Suppressor macrophage treated with lipopolysaccharide for 1 hour (primary cell): ENCODE measurements around the gene MAGI2.

Source experiments
- DNase-seq, 3 donors: peaks; one replicate each; pipeline ENCODE4 v3.0.0-alpha.2; 2020 to 2022

MAGI2 gene

GRCh38 chr7:78164459-78164858 lies 1289.0 kb downstream of the MAGI2 start:
- no peak for DNase-seq

- DNase-seq, result no peak
These were observed 1291.7 kb downstream of the MAGI2 start for GRCh38 chr7:78161781-78162180.

GRCh38 chr7:78159545-78159944 lies 1293.9 kb downstream of the MAGI2 start:
- DNase-seq, result no peak

GRCh38 chr7:78153285-78153684 lies 1300.2 kb downstream of the MAGI2 start:
- DNase-seq, result no peak

- no peak for DNase-seq
These were observed 1302.2 kb downstream of the MAGI2 start for GRCh38 chr7:78151229-78151628.

GRCh38 chr7:78149787-78150186 lies 1303.7 kb downstream of the MAGI2 start:
- DNase-seq, result no peak

GRCh38 chr7:78148166-78148894 lies 1305.1 kb downstream of the MAGI2 start:
- DNase-seq, result no peak

- DNase-seq, result no peak
These were observed 1306.9 kb downstream of the MAGI2 start for GRCh38 chr7:78146546-78146945.

GRCh38 chr7:78143661-78144060 lies 1309.8 kb downstream of the MAGI2 start:
- no peak for DNase-seq

- DNase-seq, result no peak
These were observed 1311.8 kb downstream of the MAGI2 start for GRCh38 chr7:78141522-78142281.

GRCh38 chr7:78140109-78140508 lies 1313.4 kb downstream of the MAGI2 start:
- DNase-seq, result no peak

- DNase-seq, result no peak
These were observed 1314.1 kb downstream of the MAGI2 start for GRCh38 chr7:78139335-78139734.

GRCh38 chr7:78134774-78135173 lies 1318.7 kb downstream of the MAGI2 start:
- no peak for DNase-seq

- peak in 1 of 3 donors; percentile 1 for DNase-seq
These were observed 1319.2 kb downstream of the MAGI2 start for GRCh38 chr7:78134256-78134655.

- DNase-seq, result no peak
These were observed 1322.8 kb downstream of the MAGI2 start for GRCh38 chr7:78130446-78131215.

- DNase-seq, result no peak
These were observed 1323.6 kb downstream of the MAGI2 start for GRCh38 chr7:78129865-78130264.

GRCh38 chr7:78127009-78127408 lies 1326.5 kb downstream of the MAGI2 start:
- DNase-seq, result no peak

GRCh38 chr7:78125884-78126283 lies 1327.6 kb downstream of the MAGI2 start:
- DNase-seq, result no peak

- DNase-seq, result no peak
These were observed 1329.3 kb downstream of the MAGI2 start for GRCh38 chr7:78124216-78124615.

GRCh38 chr7:78121888-78122287 lies 1331.6 kb downstream of the MAGI2 start:
- DNase-seq, result peak; percentile 8 to 28 (median 25)

- no peak for DNase-seq
These were observed 1335.0 kb downstream of the MAGI2 start for GRCh38 chr7:78118470-78118869.

- DNase-seq, result no peak
These were observed 1337.6 kb downstream of the MAGI2 start for GRCh38 chr7:78115876-78116275.

- no peak for DNase-seq
These were observed 1338.5 kb downstream of the MAGI2 start for GRCh38 chr7:78114993-78115392.

GRCh38 chr7:78112488-78112887 lies 1341.0 kb downstream of the MAGI2 start:
- no peak for DNase-seq
